Measurements from ENCODE around the gene DHX40. TPM values are rescaled to one million over a fixed set of nuclear protein-coding genes. Genes with fewer than 3 reads are reported as not detected.

The DHX40 gene
- total RNA-seq, 2 experiments from 2014 or later = 28.6 to 32.8 TPM

- H3K9me2 ChIP-seq (ENCODE audit: insufficient read depth, low read length) = no peaks in the 10 kb centered on the region
- intact Hi-C loops (cut with micrococcal nuclease; ENCODE audit: unreplicated experiment) = no loop called here
- POLR2A ChIA-PET = interaction anchor here (0.9 kb wide), 1 partner anchor 93 kb away, joined by 3 read pairs; no protein-coding TSS in a partner anchor
- no peak for TF ChIP-seq EZH2phosphoT487 (IDR thresholded peaks at IDR 0.05; ENCODE audit: borderline replicate concordance, low read depth, low read length)
- TF ChIP-seq CTCF (conservative IDR thresholded peaks at IDR 0.05; ENCODE audit: low read length) = no peak
- no peak overlapping the region for H3K27ac ChIP-seq (ENCODE audit: low read depth, low read length, poor library complexity, severe bottlenecking)
- CTCF ChIA-PET (ENCODE audit: unreplicated experiment) = no interaction called here
- no peaks in the 10 kb centered on the region for H3K36me3 ChIP-seq (ENCODE audit: insufficient read depth, low read length)
- H3K4me1 ChIP-seq (ENCODE audit: insufficient read depth, low read length, poor library complexity, severe bottlenecking) = no peaks in the 10 kb centered on the region
- no TSS peak for BruUV-seq (replicated peaks)
- H3K4me2 ChIP-seq (ENCODE audit: low read length) = no peak overlapping the region
- no peak for DNase-seq (ENCODE audit: low spot score)
- H3K79me2 ChIP-seq (ENCODE audit: insufficient read depth, low read depth, low read length) = no peaks in the 10 kb centered on the region
- H2AFZ ChIP-seq (ENCODE audit: low read length) = no peak overlapping the region
- H3K9me3 ChIP-seq (ENCODE audit: low read length) = no peaks in the 10 kb centered on the region
- H4K20me1 ChIP-seq (ENCODE audit: insufficient read depth, low read length) = no peaks in the 10 kb centered on the region
- H3K4me3 ChIP-seq (ENCODE audit: low read depth, low read length, poor library complexity, severe bottlenecking) = no peak overlapping the region
Measured at GRCh38 chr17:59550703-59551102, 14.7 kb upstream of the DHX40 start.

- H3K4me1 ChIP-seq (ENCODE audit: insufficient read depth, low read length, poor library complexity, severe bottlenecking) = no peaks in the 10 kb centered on the region
- no TSS peak for BruUV-seq (replicated peaks)
- H3K4me3 ChIP-seq (ENCODE audit: low read depth, low read length, poor library complexity, severe bottlenecking) = no peak overlapping the region
Measured at GRCh38 chr17:59558039-59558438, 7.4 kb upstream of the DHX40 start.

More at GRCh38 chr17:59558039-59558438, 7.4 kb upstream of the DHX40 start:
- DNase-seq (ENCODE audit: low spot score) = no peak
- H3K79me2 ChIP-seq (ENCODE audit: insufficient read depth, low read depth, low read length) = no peaks in the 10 kb centered on the region
- TF ChIP-seq EZH2phosphoT487 (IDR thresholded peaks at IDR 0.05; ENCODE audit: borderline replicate concordance, low read depth, low read length) = no peak
- no peak for TF ChIP-seq CTCF (conservative IDR thresholded peaks at IDR 0.05; ENCODE audit: low read length)
- no peaks in the 10 kb centered on the region for H4K20me1 ChIP-seq (ENCODE audit: insufficient read depth, low read length)
- H3K27ac ChIP-seq (ENCODE audit: low read depth, low read length, poor library complexity, severe bottlenecking) = no peak overlapping the region
- H3K9me3 ChIP-seq (ENCODE audit: low read length) = no peaks in the 10 kb centered on the region
- H3K36me3 ChIP-seq (ENCODE audit: insufficient read depth, low read length) = no peaks in the 10 kb centered on the region
- POLR2A ChIA-PET = interaction anchor here (0.7 kb wide), 1 partner anchor 338 kb away, joined by 3 read pairs; no protein-coding TSS in a partner anchor
- intact Hi-C loops (cut with micrococcal nuclease; ENCODE audit: unreplicated experiment) = no loop called here
- CTCF ChIA-PET (ENCODE audit: unreplicated experiment) = no interaction called here
- no peak overlapping the region for H3K4me2 ChIP-seq (ENCODE audit: low read length)
- H3K9me2 ChIP-seq (ENCODE audit: insufficient read depth, low read length) = no peaks in the 10 kb centered on the region
- H2AFZ ChIP-seq (ENCODE audit: low read length) = no peak overlapping the region

Measured in OCI-LY7 (cell line).